ENCODE measurements around the gene PCLO. TPM values are rescaled to one million over a fixed set of nuclear protein-coding genes. Genes with fewer than 3 reads are reported as not detected.

The PCLO gene
- 0.82 to 1.5 TPM (median 1.2 TPM) in 5 replicates for total RNA-seq (2022; extraction: Qiagen RNA extraction; ENCODE audit: low read depth)

DNA sequence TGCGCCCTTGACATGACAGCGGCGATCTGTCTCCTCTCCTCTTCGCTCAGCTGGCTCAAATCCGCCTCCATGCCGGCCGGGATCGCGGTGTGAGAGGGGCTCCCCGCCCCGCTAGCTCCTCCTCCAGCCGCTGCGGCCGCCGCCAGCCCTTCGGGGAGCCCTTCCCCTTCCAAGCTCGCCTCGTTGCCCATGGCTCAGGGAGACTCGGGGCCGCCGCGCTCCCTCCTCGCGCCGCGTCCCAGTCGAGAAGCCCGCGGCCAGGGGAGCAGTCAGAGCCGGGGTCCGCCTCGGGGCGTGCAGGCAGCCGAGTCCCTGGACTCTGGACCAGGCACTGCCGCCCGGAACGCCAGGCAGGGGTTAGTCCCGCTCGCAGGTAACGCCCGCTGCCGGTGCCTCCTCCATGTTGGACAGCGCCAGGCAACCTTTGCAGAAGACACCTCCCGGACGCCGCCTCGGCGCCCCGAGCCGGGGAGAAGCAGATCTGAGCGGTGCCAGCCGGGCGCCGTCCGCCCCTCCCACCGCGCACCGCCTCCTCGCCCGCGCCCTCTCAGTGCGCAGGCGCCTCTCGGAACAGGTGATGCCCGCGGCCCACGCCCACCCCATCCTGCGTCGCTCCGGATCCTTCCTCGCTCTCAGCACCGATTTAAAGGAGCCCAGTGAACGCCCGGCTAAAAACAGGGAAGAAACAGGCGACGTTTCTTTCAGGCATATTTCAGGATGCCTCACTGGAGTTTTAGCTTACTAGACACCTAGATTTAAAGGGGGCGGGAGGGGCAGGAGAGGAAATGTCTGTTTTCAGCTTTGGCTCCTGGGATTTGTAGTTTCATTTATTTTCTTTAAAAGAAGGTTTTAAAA lies at the start of gene PCLO:
TSS of gene PCLO (minus strand) at position 483 of the 855 bp plus-strand sequence. CDS start at position 191, 292 bp downstream.

Measured in A549 treated with RU486 at 1 μM for 4 hours (cell line).